HCT116 (cell line): Measurements from ENCODE around the gene UMAD1. TPM values are rescaled to one million over a fixed set of nuclear protein-coding genes. Genes with fewer than 3 reads are reported as not detected.

ENCODE experiments used
- ATAC-seq: fragments of 200-7000 bp; cut with Tn5 transposase; 2 replicates; pipeline ENCODE4 v1.9.1; 2020; ENCODE audit warnings: mild to moderate bottlenecking, moderate library complexity
- BruUV-seq: library from RNA; stranded (reverse); fragments of 400-500 nt; replicated peaks from 2 replicates; lab custom pipeline; 2021; lab: Mats Ljungman, UMichigan
- CTCF ChIA-PET: fragments of 300-600 bp; sonication (Branson Sonifier 250); formaldehyde crosslinking; loops from one replicate; lab custom pipeline; 2021; ENCODE audit warnings: antibody characterized with exemption; lab: Charles Lee
- POLR2A ChIA-PET: fragments of 300-600, 350-600 bp; sonication (Branson Sonifier 250); formaldehyde crosslinking; loops from one replicate; lab custom pipeline; 2021; ENCODE audit warnings: antibody characterized with exemption; lab: Charles Lee
- RAD21 ChIA-PET, 2 experiments: fragments of 300-600 bp; sonication (Branson Sonifier 250); formaldehyde crosslinking; loops; one replicate each; lab custom pipeline; 2023; ENCODE audit warnings: low total read pairs in 2 of 2; ENCODE audit not compliant: uncharacterized antibody in 2 of 2, unreplicated experiment in 2 of 2, low non-redundant PET in 1 of 2; lab: Charles Lee
- DNase-seq: peaks from one replicate; pipeline ENCODE4 v3.0.0-alpha.2; 2010; ENCODE audit warnings: low read depth, low spot score
- H2AFZ ChIP-seq: fragments of 200-600 bp; shearing (Covaris generic), sonication (generic); 2 replicates; pipeline ENCODE4 v1.6.1; 2017; ENCODE audit warnings: low read depth, mixed run types, mixed read lengths, antibody characterized with exemption, low read length; ENCODE audit not compliant: poor library complexity, severe bottlenecking
- H3K27ac ChIP-seq: 2 replicates; pipeline ENCODE4 v1.5.1; 2012; ENCODE audit warnings: low read depth, low read length
- H3K27me3 ChIP-seq: fragments of 200-600 bp; sonication (generic); 2 replicates; pipeline ENCODE4 v1.6.1; 2016; ENCODE audit warnings: mixed run types, low read length, mixed read lengths; ENCODE audit not compliant: insufficient read depth
- H3K36me3 ChIP-seq, 2 experiments: fragments of 200-500 bp in 1 of 2; fragments of 200-600 bp in 1 of 2; sonication (Bioruptor generic) in 1 of 2; sonication (generic) in 1 of 2; 2 replicates each; pipeline versions ENCODE4 v1.5.1 to v1.6.1; 2014 to 2016; ENCODE audit warnings: low read length in 2 of 2, inconsistent platforms in 1 of 2, mixed read lengths in 1 of 2, mixed run types in 1 of 2; ENCODE audit not compliant: insufficient read depth in 2 of 2, control insufficient read depth in 1 of 2
- H3K4me1 ChIP-seq, 2 experiments: fragments of 200-600 bp in 1 of 2; sonication (generic) in 1 of 2; 2 replicates each; pipeline versions ENCODE4 v1.5.1 to v1.6.1; 2012 to 2017; ENCODE audit warnings: low read length in 2 of 2, inconsistent platforms in 1 of 2, mild to moderate bottlenecking in 1 of 2, mixed read lengths in 1 of 2, mixed run types in 1 of 2, moderate library complexity in 1 of 2; ENCODE audit not compliant: insufficient read depth in 2 of 2, control insufficient read depth in 1 of 2
- H3K4me2 ChIP-seq: fragments of 200-600 bp; sonication (generic); 2 replicates; pipeline ENCODE4 v1.6.1; 2017; ENCODE audit warnings: mixed run types, low read length, mixed read lengths
- H3K4me3 ChIP-seq, 2 experiments: fragments of 200-600 bp in 1 of 2; sonication (generic) in 1 of 2; replicated peaks in 1 of 2; 2 replicates each; pipeline ENCODE4 v1.5.1; 2011 to 2016; ENCODE audit warnings: low read length in 2 of 2, control low read depth in 1 of 2, low read depth in 1 of 2, mild to moderate bottlenecking in 1 of 2, mixed read lengths in 1 of 2, mixed run types in 1 of 2
- H3K79me2 ChIP-seq: fragments of 200-600 bp; sonication (generic); 2 replicates; pipeline ENCODE4 v1.6.1; 2017; ENCODE audit warnings: mild to moderate bottlenecking, mixed run types, low read length, moderate library complexity, mixed read lengths; ENCODE audit not compliant: insufficient read depth
- H3K9ac ChIP-seq: fragments of 200-600 bp; sonication (generic); 2 replicates; pipeline ENCODE4 v1.6.1; 2016; ENCODE audit warnings: low read length, mixed read lengths
- H3K9me2 ChIP-seq: fragments of 200-600 bp; sonication (generic), shearing (Covaris generic); 2 replicates; pipeline ENCODE4 v1.6.1; 2017; ENCODE audit warnings: mixed run types, mild to moderate bottlenecking, moderate library complexity; ENCODE audit not compliant: insufficient read depth
- H3K9me3 ChIP-seq, 2 experiments: fragments of 200-500 bp in 1 of 2; fragments of 200-600 bp in 1 of 2; sonication (Bioruptor generic) in 1 of 2; sonication (generic) in 1 of 2; 2 replicates each; pipeline ENCODE4 v1.6.1; 2014 to 2017; ENCODE audit warnings: low read length in 2 of 2, mixed read lengths in 2 of 2, inconsistent platforms in 1 of 2, low read depth in 1 of 2, mild to moderate bottlenecking in 1 of 2, mixed run types in 1 of 2, moderate library complexity in 1 of 2; ENCODE audit not compliant: control insufficient read depth in 1 of 2, insufficient read depth in 1 of 2
- H4K20me1 ChIP-seq: fragments of 200-600 bp; sonication (generic), shearing (Covaris generic); 2 replicates; pipeline ENCODE4 v1.6.1; 2017; ENCODE audit warnings: mixed run types, mild to moderate bottlenecking, moderate library complexity; ENCODE audit not compliant: insufficient read depth
- ATF3 ChIP-seq: IDR thresholded peaks from 2 replicates; pipeline ENCODE4 v1.6.1; 2012
- CEBPB ChIP-seq: IDR thresholded peaks from 2 replicates; pipeline ENCODE4 v1.6.1; 2012; ENCODE audit warnings: low read depth
- EGR1 ChIP-seq: IDR thresholded peaks from 2 replicates; pipeline ENCODE4 v1.6.1; 2012; ENCODE audit warnings: low read depth
- ELF1 ChIP-seq: IDR thresholded peaks from 2 replicates; pipeline ENCODE4 v1.6.1; 2012; ENCODE audit warnings: low read depth, borderline replicate concordance
- EZH2phosphoT487 ChIP-seq: fragments of 200-600 bp; IDR thresholded peaks from 2 replicates; pipeline ENCODE4 v1.6.1; 2018; ENCODE audit warnings: antibody characterized with exemption, borderline replicate concordance
- FOSL1 ChIP-seq: IDR thresholded peaks from 2 replicates; pipeline ENCODE4 v1.6.1; 2012; ENCODE audit warnings: low read depth
- JUND ChIP-seq: IDR thresholded peaks from 2 replicates; pipeline ENCODE4 v1.6.1; 2012
- MAX ChIP-seq: IDR thresholded peaks from 2 replicates; pipeline ENCODE4 v1.6.1; 2012
- POLR2A ChIP-seq: IDR thresholded peaks from 2 replicates; pipeline ENCODE4 v1.7.0; 2011; ENCODE audit warnings: borderline replicate concordance; ENCODE audit not compliant: insufficient read depth, insufficient read length; ENCODE audit errors: extremely low read depth
- POLR2AphosphoS5 ChIP-seq: IDR thresholded peaks from 2 replicates; pipeline ENCODE4 v1.6.1; 2011; ENCODE audit warnings: mild to moderate bottlenecking, low read depth, low read length, moderate library complexity
- RAD21 ChIP-seq: IDR thresholded peaks from 2 replicates; pipeline ENCODE4 v1.6.1; 2012; ENCODE audit warnings: low read depth, mild to moderate bottlenecking
- REST ChIP-seq: IDR thresholded peaks from 2 replicates; pipeline ENCODE4 v1.6.1; 2012; ENCODE audit warnings: low read depth
- SP1 ChIP-seq: IDR thresholded peaks from 2 replicates; pipeline ENCODE4 v1.6.1; 2012; ENCODE audit warnings: low read depth
- SRF ChIP-seq: IDR thresholded peaks from 2 replicates; pipeline ENCODE4 v1.6.1; 2012; ENCODE audit warnings: low read depth
- TCF7L2 ChIP-seq: IDR thresholded peaks from 2 replicates; pipeline ENCODE4 v1.7.0; 2011; ENCODE audit warnings: borderline replicate concordance, inconsistent platforms; ENCODE audit not compliant: insufficient read depth, insufficient read length; ENCODE audit errors: extremely low read depth
- YY1 ChIP-seq: IDR thresholded peaks from 2 replicates; pipeline ENCODE4 v1.6.1; 2011; ENCODE audit warnings: low read length, low read depth, moderate library complexity, mild to moderate bottlenecking; ENCODE audit not compliant: insufficient replicate concordance; ENCODE audit errors: extremely low read depth
- ZBTB33 ChIP-seq: IDR thresholded peaks from 2 replicates; pipeline ENCODE4 v1.6.1; 2011; ENCODE audit warnings: mild to moderate bottlenecking, low read length, moderate library complexity; ENCODE audit not compliant: insufficient replicate concordance; ENCODE audit errors: extremely low read depth
- ZFX ChIP-seq: fragments of 450-650 bp; IDR thresholded peaks from 2 replicates; pipeline ENCODE4 v1.6.1; 2017
- ZNF274 ChIP-seq: fragments of 200-500 bp; sonication (Bioruptor generic); IDR thresholded peaks from 2 replicates; pipeline ENCODE4 v1.6.1; 2014; ENCODE audit warnings: mild to moderate bottlenecking, low read depth, low read length, inconsistent platforms
- intact Hi-C: fragments of 100-400 bp; cut with micrococcal nuclease; formaldehyde crosslinking; loops from 2 replicates; pipeline ENCODE4 v1.10.0; 2022
- total RNA-seq: library from RNA; stranded (reverse); gene quantifications from one replicate; pipeline ENCODE4 v1.2.1, GENCODE V29; 2021; ENCODE audit not compliant: unreplicated experiment

The UMAD1 gene
- total RNA-seq, 1 experiment from 2014 or later, result 12.7 TPM

GRCh38 chr7:7738177-7738576 is 97.6 kb downstream of the UMAD1 start:
- no peaks in the 10 kb centered on the region for H3K9me2 ChIP-seq
- no peaks in the 10 kb centered on the region for H3K9me3 ChIP-seq
- no peaks in the 10 kb centered on the region for H3K4me1 ChIP-seq
- no peak overlapping the region for H3K4me2 ChIP-seq
- no peak for ATAC-seq
- TF ChIP-seq RAD21 (no peak), ZNF274 (no peak), POLR2A (no peak), SP1 (no peak), JUND (no peak), ZBTB33 (no peak), ZFX (no peak), YY1 (no peak), POLR2AphosphoS5 (no peak), FOSL1 (no peak), TCF7L2 (no peak), REST (no peak), EZH2phosphoT487 (no peak), CEBPB (no peak), ELF1 (no peak), SRF (no peak), EGR1 (no peak), MAX (no peak), ATF3 (no peak)
- RAD21 ChIA-PET, result no interaction called here
- no peaks in the 10 kb centered on the region for H3K27me3 ChIP-seq
- no peaks in the 10 kb centered on the region for H3K79me2 ChIP-seq
- BruUV-seq, result no TSS peak
- no peaks in the 10 kb centered on the region for H3K36me3 ChIP-seq
- POLR2A ChIA-PET, result no interaction called here
- DNase-seq, result no peak
- no peak overlapping the region for H2AFZ ChIP-seq
- CTCF ChIA-PET, result no interaction called here
- H3K4me3 ChIP-seq, result no peak overlapping the region
- no peak overlapping the region for H3K9ac ChIP-seq
- no peak overlapping the region for H3K27ac ChIP-seq
- H4K20me1 ChIP-seq, result no peaks in the 10 kb centered on the region
- intact Hi-C loops, result no loop called here
